ENCODE measurements around the gene SMIM3.
A peak's percentile ranks its signal among the peaks of the same experiment; 100 is the strongest.
"Not testable (repeated sequence)": the region's sequence is repeated elsewhere in the genome, so short reads cannot be mapped to it uniquely, and the experiment has no call there.

SMIM3 gene

GRCh38 chr5:150801117-150801927, 22.8 kb downstream of the SMIM3 start:
- DNase-seq = peak; percentile 80

GRCh38 chr5:150804388-150804787, 25.8 kb downstream of the SMIM3 start:
- DNase-seq = no peak

GRCh38 chr5:150809363-150809762, 30.8 kb downstream of the SMIM3 start:
- no peak for DNase-seq

GRCh38 chr5:150815010-150815409, 36.5 kb downstream of the SMIM3 start:
- no peak for DNase-seq

GRCh38 chr5:150816946-150817345, 38.4 kb downstream of the SMIM3 start:
- DNase-seq = no peak

GRCh38 chr5:150829744-150830143, 51.2 kb downstream of the SMIM3 start:
- no peak for DNase-seq

- DNase-seq = not testable (repeated sequence)
Measured at GRCh38 chr5:150831821-150832220, 53.3 kb downstream of the SMIM3 start.

GRCh38 chr5:150836064-150836463, 57.5 kb downstream of the SMIM3 start:
- DNase-seq = no peak

GRCh38 chr5:150836703-150837102, 58.1 kb downstream of the SMIM3 start:
- DNase-seq = no peak

GRCh38 chr5:150845185-150845859, 66.8 kb downstream of the SMIM3 start:
- DNase-seq = not testable (repeated sequence)

- DNase-seq = not testable (repeated sequence)
Measured at GRCh38 chr5:150846308-150846653, 67.7 kb downstream of the SMIM3 start, which contains the start of gene IRGM. TSS of gene IRGM (plus strand) at chr5:150846521. CDS start at chr5:150848124, 1,603 bp downstream.
